ENCODE measurements around the gene UVRAG.

The UVRAG gene

DNA sequence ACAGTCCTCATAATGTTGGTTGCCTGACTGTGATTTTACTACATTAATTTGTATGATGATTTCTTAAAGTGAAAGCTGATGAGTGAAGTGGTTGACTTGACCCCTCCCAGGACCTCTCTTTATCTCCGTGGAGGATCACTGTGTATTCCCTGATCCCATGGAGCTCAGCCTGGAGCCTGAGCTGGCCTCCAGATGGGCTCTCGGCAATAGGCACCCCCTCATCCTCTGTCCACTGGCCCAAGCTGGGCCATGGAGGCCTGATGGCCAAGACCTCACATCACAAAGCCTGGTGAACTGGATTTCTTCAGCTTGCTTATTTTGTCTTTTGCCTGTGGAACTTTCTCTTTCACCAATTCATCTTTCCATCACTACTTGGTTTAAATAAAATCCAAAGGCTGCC lies 316.1 kb downstream of the UVRAG start:
- DNase-seq = no peak

DNA sequence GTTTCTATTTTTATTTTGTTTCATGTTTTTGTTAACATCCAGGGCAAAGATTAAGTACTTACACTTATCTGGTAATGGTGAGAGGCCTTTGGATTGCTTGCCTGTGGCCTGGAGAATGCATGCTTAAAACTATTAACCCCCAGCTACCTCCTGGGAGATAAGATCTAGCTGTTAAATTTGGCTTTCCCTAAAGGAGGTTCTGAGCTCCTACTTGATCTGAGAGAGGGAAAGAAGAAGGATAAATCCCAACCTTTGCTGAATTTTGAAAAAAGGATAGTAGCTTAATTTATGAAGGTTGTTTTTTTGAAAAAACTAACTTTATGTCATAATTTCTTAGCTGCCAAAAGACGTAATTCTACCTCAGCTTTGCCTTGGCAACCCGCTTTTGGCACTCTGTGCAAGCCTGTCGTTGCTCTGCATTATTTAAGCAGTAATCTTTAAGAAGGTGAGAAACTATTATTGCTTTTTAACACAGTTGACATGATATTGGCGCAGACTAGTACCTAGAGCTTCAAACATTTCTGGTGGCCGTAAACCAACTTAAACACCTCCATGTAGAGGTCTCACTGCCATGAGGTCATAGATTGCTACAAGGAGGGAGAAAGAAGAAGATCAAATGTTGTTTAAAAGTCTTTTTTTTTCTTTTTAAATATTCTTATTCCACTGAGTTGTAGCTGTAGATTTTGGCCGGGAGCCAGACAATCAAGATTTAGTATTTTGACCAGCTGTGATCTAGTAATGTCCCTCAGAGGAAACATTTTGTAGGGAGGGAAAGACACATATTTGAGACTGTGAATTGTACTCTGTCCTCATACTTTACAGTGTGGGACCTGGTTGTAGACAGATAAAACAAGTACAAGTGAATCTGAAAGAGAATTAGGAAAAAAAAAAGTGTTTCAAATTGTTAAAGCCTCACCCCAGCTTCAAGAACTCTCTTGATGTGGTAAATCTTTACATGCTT lies 316.9 kb downstream of the UVRAG start:
- DNase-seq = no peak

DNA sequence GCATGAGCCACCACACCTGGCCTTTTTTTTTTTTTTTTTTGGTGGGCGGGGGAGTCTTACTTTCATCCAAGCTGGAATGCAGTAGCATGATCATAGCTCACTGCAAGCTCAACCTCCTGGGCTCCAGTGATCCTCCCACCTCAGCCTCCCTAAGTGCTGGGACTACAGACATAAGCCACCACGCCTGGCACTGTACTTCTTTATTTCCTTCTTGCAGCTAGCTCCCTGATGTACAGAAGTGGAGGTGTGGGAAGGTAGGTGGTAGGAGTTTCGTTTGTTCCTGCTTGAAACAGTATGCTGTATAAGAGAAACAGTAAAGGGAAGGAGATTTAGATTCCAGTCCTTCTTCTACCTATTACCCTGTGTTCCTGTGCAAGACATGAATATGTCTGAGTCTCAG lies 319.2 kb downstream of the UVRAG start:
- no peak for DNase-seq

DNA sequence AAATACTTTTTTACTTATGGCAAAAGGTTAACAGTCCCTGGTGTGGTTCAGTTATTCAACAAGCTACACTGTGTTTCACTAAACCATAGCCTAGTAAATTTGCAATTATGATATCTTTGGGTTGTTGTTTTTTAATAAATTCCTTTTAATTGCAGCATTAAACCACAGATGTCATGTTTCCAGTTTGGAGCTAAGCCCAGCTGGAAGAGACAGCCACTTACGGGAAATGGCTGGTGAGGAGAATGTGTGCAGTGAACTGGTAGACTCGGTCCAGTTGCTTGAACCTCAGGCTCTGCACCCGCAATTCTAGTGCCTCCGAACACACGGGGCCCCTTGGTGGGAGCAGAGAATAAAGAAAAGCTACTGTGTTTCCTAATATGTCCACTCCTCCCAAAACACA lies 320.5 kb downstream of the UVRAG start:
- no peak for DNase-seq

DNA sequence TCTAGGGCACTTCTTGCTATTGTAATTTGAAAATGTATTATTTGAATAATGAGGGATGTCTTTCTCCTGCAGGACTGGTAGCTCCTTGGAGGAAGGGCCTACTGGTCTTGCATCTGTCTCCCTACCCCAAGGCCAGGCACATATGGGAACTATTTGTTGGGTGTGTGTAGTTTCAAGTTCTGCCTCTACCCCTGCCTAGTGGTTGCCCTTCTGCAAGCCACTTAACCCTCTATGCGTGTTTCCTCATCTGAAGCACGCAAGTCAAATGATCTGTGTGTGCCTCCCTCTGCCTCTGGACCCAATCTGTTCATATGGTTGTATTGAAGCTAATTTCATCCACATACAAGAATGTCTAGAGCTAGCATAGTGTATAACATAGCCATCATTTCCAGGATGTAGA lies 324.3 kb downstream of the UVRAG start:
- DNase-seq = no peak

DNA sequence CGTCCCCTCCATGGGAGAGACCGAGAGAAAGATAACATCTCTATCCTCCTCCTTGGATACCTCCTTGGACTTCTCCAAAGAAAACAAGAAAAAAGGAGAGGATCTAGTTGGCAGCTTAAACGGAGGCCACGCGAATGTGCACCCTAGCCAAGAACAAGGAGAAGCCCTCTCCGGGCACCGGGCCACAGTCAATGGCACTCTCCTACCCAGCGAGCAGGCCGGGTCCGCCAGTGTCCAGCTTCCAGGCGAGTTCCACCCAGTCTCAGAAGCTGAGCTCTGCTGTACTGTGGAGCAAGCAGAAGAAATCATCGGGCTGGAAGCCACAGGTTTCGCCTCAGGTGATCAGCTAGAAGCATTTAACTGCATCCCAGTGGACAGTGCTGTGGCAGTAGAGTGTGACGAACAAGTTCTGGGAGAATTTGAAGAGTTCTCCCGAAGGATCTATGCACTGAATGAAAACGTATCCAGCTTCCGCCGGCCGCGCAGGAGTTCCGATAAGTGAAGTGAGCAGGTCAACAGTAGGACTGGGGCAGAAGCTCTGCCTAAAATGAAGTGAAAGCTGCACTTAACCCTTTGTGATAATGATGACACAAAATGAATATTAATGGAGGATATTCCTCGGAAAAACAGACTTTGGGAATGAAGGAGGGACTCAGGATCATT lies 326.0 kb downstream of the UVRAG start:
- DNase-seq = no peak

DNA sequence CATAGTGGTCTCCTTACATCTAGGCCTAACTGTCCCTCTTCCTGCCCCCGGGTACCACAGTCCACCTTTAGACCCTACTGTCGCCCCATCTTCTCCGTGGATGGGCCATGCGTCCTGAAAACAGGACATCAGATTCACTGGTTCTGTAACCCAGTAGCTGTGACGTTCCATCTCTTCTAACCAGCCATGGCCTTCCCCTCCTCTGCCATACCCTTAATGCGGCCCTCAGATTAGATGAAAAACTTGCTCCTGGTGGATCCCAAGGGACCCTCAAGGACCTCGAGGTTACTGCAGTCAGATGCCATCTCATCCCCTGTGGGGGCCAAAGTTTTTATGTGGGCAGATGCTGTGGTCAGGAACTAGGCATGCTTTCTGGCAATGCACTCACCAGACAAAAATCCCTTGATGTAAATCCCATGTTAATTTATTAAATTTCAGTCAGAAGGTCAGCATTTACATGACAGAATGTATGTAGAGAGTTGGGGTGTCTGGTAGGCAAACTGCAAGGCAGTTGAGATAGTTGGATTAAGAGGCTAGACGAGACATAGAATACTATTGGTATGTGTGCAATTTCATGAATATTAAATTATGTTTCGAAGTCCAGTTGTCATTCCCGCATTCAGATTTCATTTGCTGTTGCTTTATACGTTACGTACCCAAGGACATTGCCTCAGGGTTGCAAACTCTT lies 327.0 kb downstream of the UVRAG start:
- no peak for DNase-seq

DNA sequence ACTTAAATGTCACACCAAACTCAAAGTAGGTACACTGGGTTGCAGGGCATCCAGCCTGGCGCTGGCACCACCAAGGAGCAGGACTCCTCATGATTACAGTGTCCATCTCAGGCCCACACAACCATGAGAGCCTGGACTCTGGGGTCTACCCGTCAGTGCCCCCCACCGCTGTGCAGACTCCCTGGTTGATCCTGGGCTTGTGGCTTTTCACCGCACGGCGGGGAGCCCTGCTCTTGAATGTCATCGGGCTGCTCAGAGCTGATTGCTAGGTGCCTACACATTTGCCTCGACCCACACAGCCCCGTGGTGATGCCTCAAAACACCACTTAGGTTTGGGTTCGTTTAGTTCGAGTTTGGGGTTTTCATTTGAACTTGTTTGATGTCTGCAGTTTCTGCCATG lies 328.3 kb downstream of the UVRAG start:
- no peak for DNase-seq

DNA sequence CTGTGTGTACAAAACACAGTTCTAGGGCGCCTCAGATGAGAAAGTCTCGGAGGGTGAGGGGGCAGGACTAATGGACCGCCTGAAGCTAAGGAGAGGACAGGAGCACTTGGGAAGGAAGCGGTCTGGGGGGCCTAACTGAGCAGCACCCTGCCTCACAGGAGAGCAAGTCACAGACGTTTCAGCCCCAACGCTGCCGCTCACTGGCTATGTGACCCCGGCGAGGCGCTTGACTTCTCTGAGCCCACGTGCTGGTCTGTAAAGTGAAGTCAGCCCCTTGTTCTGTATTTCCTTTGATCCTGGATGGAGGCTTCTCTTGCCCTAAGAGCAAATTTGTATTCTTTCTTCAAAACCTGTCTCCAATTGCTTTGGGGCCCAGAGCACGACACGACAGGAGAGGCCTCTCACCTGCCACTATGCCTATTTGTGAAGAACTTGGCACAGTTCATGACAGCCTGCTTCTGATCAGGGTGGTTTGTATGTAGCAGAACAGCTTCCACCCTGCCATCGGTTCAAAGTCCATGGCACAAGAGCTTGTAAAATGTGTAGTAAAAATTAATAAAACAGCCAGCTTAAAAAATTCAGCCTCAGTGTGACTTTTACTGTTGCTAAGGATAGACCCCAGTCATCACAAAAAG lies 332.2 kb downstream of the UVRAG start:
- DNase-seq = no peak

DNA sequence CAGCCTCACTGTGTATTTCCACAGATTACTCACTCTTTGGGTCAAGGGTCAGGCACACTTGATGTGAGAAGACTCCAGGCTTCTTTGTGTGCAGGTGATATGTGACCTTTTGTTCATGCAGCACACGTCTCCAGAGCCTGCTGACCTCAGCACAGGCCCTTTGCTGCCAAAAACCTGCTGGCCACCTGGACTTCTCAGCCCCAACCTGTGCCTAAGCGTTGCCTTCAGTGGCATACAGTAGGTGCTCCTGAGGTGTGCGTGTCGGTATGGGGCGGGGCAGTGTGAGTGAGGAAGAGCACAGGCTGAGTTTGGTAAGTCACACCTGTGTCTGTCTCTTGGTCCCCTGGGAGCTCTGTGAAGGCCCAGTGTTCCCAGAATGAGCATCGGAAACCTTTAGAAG lies 333.2 kb downstream of the UVRAG start:
- no peak for DNase-seq

DNA sequence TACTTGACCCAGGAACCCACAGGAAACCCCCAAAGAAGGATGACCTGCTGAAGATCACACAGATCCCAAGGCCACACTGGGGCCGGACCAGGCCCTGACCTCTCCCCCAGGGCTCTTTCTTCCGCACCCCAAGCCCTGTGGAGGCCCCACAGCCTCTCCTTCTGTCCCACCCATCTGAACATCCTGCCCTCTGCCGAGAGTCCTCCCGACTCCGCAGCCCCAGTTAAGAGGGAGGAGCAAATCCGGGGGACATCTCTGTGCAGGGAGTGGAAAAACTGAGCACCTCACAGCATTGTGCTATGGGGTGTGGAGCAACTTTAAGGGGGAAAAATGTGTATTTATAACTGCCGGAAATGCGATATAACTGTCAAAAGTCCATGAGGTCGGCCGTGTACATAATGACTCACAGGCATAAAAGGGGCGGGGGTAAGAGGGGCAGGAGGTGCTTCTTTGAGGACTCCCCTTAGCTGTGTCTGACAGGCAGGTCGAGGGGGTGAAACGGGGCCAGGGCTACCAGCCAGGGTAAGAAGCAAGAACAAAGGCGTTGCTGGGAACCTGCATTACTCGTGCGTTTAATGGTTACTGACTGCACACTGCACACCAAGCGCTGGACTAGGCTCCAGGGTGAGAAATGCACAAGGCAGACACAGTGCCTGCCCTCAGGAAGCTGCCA lies 334.1 kb downstream of the UVRAG start:
- DNase-seq = no peak

DNA sequence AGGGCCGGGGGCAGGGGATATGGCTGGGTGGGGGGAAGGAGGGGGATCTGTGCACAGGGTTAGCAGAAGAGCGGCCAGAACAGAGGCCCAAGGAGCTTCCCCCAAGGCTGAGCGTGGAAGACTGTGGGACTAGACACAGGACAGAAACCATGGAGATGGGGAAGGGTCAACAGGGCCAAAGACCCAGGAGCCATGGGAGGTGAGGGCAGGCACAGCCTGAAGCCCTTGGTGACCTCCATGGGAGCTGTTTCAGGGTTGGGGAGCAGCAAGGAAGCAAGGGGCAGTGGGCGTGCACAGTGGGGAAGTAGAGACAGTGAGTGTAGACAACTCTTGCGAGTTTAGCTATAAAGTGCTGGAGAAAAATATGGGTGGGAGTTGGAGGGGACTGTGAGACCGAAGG lies 334.7 kb downstream of the UVRAG start:
- no peak for DNase-seq

DNA sequence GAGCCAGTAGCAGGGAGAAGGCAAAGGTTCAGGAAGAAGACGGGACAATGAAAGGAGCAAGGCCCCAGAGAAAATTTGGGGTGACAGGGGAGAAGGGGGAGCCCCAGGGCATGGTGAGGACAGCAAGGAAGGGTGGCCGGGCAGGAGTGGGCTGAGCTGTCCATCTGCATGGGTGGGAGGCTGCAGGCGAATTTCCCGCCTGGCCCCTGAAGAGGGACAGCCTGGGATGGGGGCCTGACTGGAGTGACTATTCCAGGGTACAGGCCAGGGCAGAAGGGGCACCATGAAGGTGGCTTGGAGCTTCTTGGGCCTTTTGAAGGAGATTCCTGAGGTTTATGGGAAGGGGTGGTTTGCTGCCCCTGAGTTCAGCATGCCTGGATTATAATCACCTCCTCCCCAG lies 335.1 kb downstream of the UVRAG start:
- DNase-seq = no peak

DNA sequence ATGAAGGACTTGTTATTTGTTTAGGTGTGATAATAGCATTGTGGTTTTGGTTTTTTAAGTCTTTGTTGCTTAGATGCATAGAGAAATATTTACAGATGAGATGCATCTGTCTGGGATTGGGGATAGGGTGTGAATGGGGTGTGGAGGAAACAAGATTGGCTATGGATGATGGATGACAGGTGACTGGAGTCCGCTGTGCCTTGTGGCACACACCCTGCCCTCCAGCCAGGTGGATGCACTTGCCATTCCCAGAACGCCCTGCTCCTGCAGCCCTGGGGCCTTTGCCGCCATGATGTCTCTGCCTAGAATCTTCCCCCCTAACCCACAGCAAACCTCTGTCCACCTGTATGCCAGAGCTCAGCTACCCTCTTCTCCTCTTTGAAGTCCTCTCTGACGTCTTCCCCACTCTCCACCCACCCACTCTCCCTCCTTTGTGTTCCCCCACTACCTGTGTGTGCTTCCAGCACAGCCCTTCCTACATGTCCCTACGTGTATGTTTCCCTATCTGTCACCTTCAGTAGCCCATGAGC lies 336.6 kb downstream of the UVRAG start:
- DNase-seq = peak; percentile 26

DNA sequence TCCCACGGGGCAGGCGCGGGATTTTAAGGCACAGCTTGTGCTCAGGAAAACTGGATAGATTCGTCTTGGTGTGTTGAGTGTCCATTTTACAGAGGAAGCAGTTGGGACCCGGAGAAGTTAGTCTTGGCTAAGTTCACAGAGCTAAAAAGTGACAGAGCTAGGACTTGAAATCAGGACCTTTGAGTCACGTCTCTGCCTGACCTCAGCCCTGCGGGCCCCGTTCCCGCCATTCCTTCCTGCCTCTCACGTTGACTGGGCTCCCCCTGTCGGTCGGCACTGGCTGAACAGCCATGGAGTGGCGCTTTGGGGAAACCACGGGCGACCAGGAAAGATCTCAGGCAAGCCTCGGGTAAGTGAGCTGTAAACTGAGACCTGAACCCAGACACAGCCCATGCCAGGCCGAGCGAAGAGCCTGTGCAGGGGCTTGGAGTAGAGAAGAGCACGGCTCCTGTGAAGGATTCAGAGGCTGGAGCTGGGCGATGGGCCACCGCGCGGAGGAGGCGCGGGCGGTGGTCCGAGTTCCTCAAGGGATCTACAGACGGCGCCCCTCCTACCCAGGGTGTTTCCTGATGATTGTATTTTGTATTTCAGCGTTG lies 337.2 kb downstream of the UVRAG start:
- DNase-seq = no peak

DNA sequence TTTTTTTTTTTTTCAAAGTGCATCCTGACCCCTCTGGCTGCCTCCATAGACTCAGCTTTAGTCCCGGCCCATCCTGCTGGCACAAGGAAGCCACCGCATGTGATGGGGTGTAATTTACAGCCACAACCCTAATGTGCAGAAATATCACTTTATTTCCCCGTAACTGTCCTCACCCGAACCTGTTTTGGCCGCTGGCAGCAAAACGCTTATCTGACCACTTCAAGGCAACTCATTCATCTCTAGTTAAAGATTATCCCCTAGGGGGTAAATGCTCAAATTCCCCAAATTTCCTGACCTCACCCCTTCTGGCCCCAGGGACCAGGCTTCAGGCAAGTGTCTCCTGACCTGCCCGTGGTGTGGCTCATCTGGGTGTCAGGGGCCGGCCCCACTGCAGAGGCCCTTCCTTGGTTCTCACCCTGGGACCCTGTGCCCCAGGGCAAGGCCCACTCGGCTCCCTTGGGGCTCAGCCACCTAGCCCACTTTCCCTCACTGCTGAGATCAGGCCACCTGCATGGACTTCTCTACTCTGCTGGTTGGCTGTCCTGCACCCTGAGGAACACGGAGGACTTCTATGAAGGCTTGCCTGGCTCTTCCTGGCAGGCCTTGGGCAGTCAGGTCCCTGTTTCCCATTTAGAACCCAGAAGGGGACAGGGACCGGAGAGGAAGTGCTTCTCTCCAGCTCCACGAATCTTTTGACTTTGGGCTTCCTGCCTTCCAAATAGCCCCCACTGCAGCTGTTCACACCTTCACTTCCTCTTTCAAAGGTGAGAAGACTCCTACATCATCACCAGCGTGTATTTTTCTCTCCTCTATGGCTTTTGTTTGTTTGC lies 337.9 kb downstream of the UVRAG start:
- DNase-seq = no peak

DNA sequence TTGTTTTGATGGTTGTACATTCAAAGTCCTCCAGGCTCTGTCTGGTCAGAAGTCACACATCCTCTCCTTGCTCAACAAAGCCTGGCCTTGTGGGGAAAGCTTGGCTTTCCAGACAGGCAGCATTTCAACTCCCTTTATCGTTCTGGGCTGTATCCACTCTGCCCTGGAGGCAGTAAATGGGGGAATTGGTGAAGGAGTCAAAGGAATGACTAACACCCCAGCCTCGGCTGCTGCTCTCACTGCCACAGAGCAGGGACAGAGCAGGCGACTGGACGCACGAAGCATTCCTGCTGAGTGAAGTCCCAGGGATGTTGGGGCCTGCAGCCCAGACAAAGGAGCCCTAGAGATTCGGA lies 338.5 kb downstream of the UVRAG start:
- no peak for DNase-seq

DNA sequence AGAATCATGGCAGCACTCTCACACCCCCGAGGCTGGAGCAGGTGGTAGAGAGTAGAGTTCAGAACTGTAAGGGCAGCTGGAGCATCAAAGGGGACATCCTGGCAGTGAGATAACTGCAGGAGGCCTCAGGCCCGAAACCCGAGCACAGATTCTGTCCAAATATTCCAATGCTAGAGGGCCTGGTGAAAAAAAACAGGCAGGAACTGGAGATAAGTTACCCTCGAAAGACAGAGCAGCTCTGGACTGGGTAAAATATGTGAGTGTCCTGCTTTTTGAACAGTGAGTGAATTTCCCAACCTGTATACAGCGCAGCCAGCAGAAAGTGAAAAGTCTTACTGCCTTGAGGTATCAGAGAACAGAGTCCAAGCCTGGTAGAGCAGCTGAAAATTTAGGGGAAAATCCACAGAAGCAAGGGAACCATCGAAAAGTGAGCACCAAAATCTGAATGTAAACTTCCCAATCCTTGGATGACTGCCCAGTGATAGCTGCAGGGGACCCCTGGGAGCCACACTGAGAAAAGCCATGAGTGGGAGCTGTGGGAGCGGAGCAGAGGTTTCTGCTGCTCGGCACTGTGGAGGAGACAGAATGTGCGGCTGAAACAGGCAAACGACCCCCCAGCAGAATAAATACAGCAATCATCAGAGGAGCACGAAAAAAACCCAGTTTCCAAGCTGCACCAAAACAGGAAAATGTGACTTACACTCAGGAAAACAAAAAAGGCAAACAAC lies 340.7 kb downstream of the UVRAG start:
- DNase-seq = no peak

DNA sequence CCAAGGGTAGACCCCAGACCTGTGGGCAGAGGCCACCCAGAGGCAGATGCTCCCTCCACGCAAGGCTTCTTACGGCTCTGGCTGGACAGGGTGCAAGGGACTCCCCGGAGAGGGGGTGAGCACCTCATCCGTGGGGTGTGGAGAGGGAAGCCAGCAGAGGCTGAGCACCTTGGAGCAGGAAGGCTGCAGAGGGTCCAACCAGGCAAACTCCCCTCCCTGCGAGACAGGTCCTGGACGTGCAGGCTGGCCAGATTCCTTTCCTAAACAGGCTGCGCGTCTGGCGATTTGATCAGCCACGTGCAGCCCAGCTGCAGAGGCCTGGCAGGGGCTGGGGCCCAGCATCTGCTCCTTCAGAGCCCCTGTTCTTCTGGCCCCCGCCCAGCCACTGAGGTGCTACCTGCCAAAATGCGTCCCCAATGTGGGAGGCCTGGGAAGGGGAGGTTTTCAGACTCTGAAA lies 342.0 kb downstream of the UVRAG start:
- DNase-seq = no peak

DNA sequence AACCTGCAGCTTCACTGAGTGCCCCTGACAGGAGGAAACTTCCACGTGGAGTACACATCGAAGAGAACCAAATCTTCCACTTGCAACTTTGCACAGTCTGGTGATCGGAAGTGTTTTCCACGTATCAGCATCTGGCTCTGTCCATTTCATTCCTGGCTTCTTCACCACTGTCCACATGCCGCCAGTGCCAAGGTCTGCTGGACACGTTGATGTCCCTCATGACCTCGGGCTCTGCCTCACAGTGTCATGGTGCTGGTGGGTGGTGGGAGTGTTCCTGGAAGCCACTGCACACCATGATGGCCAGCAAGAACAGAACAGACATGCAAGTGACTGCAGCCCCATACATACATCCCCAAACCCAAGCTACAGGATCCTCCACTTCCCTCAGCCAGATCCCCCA lies 342.9 kb downstream of the UVRAG start:
- no peak for DNase-seq

Data from COR-L47 (cell line).